ENCODE results near the gene ZCCHC24.

ZCCHC24 gene

GRCh38 chr10:79424221-79425073 lies 21.0 kb downstream of the ZCCHC24 start:
- H3K27me3 ChIP-seq (ENCODE audit: control insufficient read depth, insufficient read depth, low read length), result no peaks in the 10 kb centered on the region
- no peaks in the 10 kb centered on the region for H3K36me3 ChIP-seq (ENCODE audit: control insufficient read depth, low read depth, low read length)
- H3K27ac ChIP-seq (ENCODE audit: low read length), result no peak overlapping the region
- H3K9me3 ChIP-seq (ENCODE audit: control insufficient read depth, low read depth, low read length), result no peaks in the 10 kb centered on the region
- H3K4me3 ChIP-seq (ENCODE audit: low read length), result no peak overlapping the region
- no peak overlapping the region for H3K9ac ChIP-seq (ENCODE audit: low read length)
- H3K4me1 ChIP-seq (ENCODE audit: control insufficient read depth, low read depth, low read length), result peaks cover 3% of the 10 kb centered on the region

GRCh38 chr10:79422178-79422892 lies 23.1 kb downstream of the ZCCHC24 start:
- Histone ChIP-seq H3K4me3 (ENCODE audit: low read length) (no peak overlapping the region), H3K4me1 (ENCODE audit: control insufficient read depth, low read depth, low read length) (peaks cover 3% of the 10 kb centered on the region), H3K27ac (ENCODE audit: low read length) (no peak overlapping the region), H3K9me3 (ENCODE audit: control insufficient read depth, low read depth, low read length) (no peaks in the 10 kb centered on the region), H3K9ac (ENCODE audit: low read length) (no peak overlapping the region), H3K27me3 (ENCODE audit: control insufficient read depth, insufficient read depth, low read length) (no peaks in the 10 kb centered on the region), H3K36me3 (ENCODE audit: control insufficient read depth, low read depth, low read length) (no peaks in the 10 kb centered on the region)

GRCh38 chr10:79420974-79421688 lies 24.3 kb downstream of the ZCCHC24 start:
- H3K27me3 ChIP-seq (ENCODE audit: control insufficient read depth, insufficient read depth, low read length), result no peaks in the 10 kb centered on the region
- no peak overlapping the region for H3K9ac ChIP-seq (ENCODE audit: low read length)
- peaks cover 3% of the 10 kb centered on the region for H3K4me1 ChIP-seq (ENCODE audit: control insufficient read depth, low read depth, low read length)
- H3K36me3 ChIP-seq (ENCODE audit: control insufficient read depth, low read depth, low read length), result no peaks in the 10 kb centered on the region
- no peak overlapping the region for H3K27ac ChIP-seq (ENCODE audit: low read length)
- H3K4me3 ChIP-seq (ENCODE audit: low read length), result no peak overlapping the region
- no peaks in the 10 kb centered on the region for H3K9me3 ChIP-seq (ENCODE audit: control insufficient read depth, low read depth, low read length)

- H3K27me3 ChIP-seq (ENCODE audit: control insufficient read depth, insufficient read depth, low read length), result no peaks in the 10 kb centered on the region
- H3K4me1 ChIP-seq (ENCODE audit: control insufficient read depth, low read depth, low read length), result peaks cover 3% of the 10 kb centered on the region
- no peak overlapping the region for H3K4me3 ChIP-seq (ENCODE audit: low read length)
- H3K36me3 ChIP-seq (ENCODE audit: control insufficient read depth, low read depth, low read length), result no peaks in the 10 kb centered on the region
- no peaks in the 10 kb centered on the region for H3K9me3 ChIP-seq (ENCODE audit: control insufficient read depth, low read depth, low read length)
- no peak overlapping the region for H3K9ac ChIP-seq (ENCODE audit: low read length)
- no peak overlapping the region for H3K27ac ChIP-seq (ENCODE audit: low read length)
These were observed 26.4 kb downstream of the ZCCHC24 start for GRCh38 chr10:79418886-79419595.

DNA sequence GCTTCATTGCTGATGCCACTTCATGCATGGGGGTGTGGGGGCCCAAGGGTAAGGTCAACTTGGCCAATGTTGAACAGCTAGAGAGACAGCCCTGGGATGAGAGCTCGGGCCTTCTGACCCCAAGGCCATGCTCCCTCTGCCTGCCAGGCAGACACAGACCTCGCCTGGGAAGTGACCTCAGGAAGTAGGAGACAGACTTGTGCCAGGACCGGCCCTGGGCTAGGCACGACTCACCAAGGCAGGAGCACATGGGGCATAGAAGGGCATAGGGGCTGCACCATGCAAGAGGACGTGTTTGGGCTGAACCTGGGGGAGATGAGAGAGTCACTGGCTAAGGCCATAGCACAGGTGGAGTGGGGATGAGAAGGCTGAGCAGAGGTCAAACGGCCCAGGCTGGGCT lies 27.1 kb downstream of the ZCCHC24 start:
- H3K27me3 ChIP-seq (ENCODE audit: control insufficient read depth, insufficient read depth, low read length), result no peaks in the 10 kb centered on the region
- H3K27ac ChIP-seq (ENCODE audit: low read length), result no peak overlapping the region
- no peaks in the 10 kb centered on the region for H3K9me3 ChIP-seq (ENCODE audit: control insufficient read depth, low read depth, low read length)
- H3K4me1 ChIP-seq (ENCODE audit: control insufficient read depth, low read depth, low read length), result peaks cover 3% of the 10 kb centered on the region
- H3K36me3 ChIP-seq (ENCODE audit: control insufficient read depth, low read depth, low read length), result no peaks in the 10 kb centered on the region
- no peak overlapping the region for H3K9ac ChIP-seq (ENCODE audit: low read length)
- H3K4me3 ChIP-seq (ENCODE audit: low read length), result no peak overlapping the region

DNA sequence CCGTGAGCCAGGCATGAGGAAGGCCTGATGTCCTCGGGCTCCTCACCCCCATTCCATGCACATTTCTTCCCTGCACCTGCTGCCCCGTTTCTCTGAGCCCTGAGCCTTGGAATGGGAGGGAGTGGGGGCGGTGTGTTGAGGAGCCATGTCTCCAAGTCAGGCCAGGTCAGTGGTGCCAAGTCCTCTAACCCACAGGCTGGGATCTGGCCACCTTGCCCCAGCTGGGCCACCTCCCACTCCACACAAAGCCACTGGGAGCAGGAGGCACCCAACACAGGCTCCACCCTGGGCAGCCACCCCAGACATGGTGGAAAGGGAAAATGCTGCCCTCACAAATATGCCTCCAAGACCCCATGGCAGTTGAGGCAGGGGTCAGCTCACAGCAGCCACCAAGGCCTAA lies 27.7 kb downstream of the ZCCHC24 start:
- H3K27ac ChIP-seq (ENCODE audit: low read length), result no peak overlapping the region
- no peaks in the 10 kb centered on the region for H3K9me3 ChIP-seq (ENCODE audit: control insufficient read depth, low read depth, low read length)
- H3K4me3 ChIP-seq (ENCODE audit: low read length), result no peak overlapping the region
- H3K27me3 ChIP-seq (ENCODE audit: control insufficient read depth, insufficient read depth, low read length), result no peaks in the 10 kb centered on the region
- no peaks in the 10 kb centered on the region for H3K36me3 ChIP-seq (ENCODE audit: control insufficient read depth, low read depth, low read length)
- H3K9ac ChIP-seq (ENCODE audit: low read length), result no peak overlapping the region
- H3K4me1 ChIP-seq (ENCODE audit: control insufficient read depth, low read depth, low read length), result peaks cover 3% of the 10 kb centered on the region

DNA sequence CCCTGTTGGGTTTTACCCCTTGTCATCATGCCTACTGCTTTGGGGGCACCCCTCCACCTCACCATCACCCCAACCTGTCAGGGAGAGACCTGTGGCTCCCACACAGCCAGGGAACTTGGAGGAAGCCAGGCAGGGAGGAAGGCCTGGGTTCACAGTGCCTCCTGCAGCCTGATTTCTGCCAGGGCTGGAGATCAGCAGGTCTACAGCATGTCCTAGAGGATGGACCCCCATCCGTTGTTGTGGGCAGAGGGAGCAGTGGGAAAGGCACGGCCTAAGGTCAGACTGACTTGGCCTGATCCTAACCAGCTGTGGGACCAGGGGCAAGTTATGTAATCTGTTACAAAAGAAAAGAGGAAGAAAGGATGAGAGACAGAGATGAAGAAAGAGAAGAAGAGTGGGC lies 28.2 kb downstream of the ZCCHC24 start:
- no peaks in the 10 kb centered on the region for H3K27me3 ChIP-seq (ENCODE audit: control insufficient read depth, insufficient read depth, low read length)
- H3K27ac ChIP-seq (ENCODE audit: low read length), result no peak overlapping the region
- peaks cover 3% of the 10 kb centered on the region for H3K4me1 ChIP-seq (ENCODE audit: control insufficient read depth, low read depth, low read length)
- no peaks in the 10 kb centered on the region for H3K9me3 ChIP-seq (ENCODE audit: control insufficient read depth, low read depth, low read length)
- no peak overlapping the region for H3K9ac ChIP-seq (ENCODE audit: low read length)
- no peak overlapping the region for H3K4me3 ChIP-seq (ENCODE audit: low read length)
- H3K36me3 ChIP-seq (ENCODE audit: control insufficient read depth, low read depth, low read length), result no peaks in the 10 kb centered on the region

- Histone ChIP-seq H3K9me3 (ENCODE audit: control insufficient read depth, low read depth, low read length) (no peaks in the 10 kb centered on the region), H3K27me3 (ENCODE audit: control insufficient read depth, insufficient read depth, low read length) (no peaks in the 10 kb centered on the region), H3K27ac (ENCODE audit: low read length) (no peak overlapping the region), H3K4me3 (ENCODE audit: low read length) (no peak overlapping the region), H3K4me1 (ENCODE audit: control insufficient read depth, low read depth, low read length) (peaks cover 3% of the 10 kb centered on the region), H3K9ac (ENCODE audit: low read length) (no peak overlapping the region), H3K36me3 (ENCODE audit: control insufficient read depth, low read depth, low read length) (no peaks in the 10 kb centered on the region)
These were observed 28.7 kb downstream of the ZCCHC24 start for GRCh38 chr10:79416578-79417255.

DNA sequence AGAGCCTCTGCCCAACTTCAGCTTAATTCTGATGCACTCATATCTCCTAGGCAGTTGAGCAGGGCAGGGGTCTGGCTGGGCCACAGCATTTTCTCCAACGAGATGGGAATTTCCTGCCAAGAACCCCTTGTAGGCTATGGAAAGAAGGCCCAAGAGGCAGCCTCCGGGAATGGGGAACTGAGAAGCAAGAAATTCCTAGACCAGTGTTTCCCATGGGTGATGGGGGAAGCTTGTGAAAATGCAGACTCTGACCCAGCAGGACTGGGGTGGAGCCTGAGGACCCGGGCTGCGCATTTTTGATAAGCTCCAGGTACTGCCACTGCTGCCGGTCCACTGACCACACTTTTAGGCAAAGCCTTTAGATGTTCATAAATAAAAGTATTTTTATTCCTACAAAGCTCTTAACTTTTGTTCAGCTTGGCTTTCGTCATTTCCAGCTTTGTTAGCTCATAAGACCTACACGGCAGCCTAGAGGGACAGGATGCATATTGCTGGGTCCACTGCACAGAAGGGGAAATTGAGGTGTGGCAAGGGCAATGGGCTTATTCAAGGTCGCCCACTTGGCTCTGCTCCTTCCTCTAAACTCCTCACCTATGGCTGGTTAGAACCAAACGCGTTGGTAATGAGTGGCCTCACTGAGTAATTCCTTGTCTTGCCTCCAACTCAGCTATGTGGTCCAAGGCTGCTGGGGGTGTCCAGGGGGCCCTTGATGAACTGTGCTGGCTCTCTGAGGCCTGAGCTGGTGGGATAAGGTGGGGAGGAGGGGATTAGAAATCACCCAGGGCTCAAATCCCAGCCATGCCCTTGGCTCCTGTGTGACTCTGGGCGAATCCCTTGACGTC lies 29.5 kb downstream of the ZCCHC24 start:
- no peak overlapping the region for H3K27ac ChIP-seq (ENCODE audit: low read length)
- no peaks in the 10 kb centered on the region for H3K36me3 ChIP-seq (ENCODE audit: control insufficient read depth, low read depth, low read length)
- no peaks in the 10 kb centered on the region for H3K27me3 ChIP-seq (ENCODE audit: control insufficient read depth, insufficient read depth, low read length)
- no peaks in the 10 kb centered on the region for H3K9me3 ChIP-seq (ENCODE audit: control insufficient read depth, low read depth, low read length)
- peaks cover 3% of the 10 kb centered on the region for H3K4me1 ChIP-seq (ENCODE audit: control insufficient read depth, low read depth, low read length)
- no peak overlapping the region for H3K9ac ChIP-seq (ENCODE audit: low read length)
- H3K4me3 ChIP-seq (ENCODE audit: low read length), result no peak overlapping the region

DNA sequence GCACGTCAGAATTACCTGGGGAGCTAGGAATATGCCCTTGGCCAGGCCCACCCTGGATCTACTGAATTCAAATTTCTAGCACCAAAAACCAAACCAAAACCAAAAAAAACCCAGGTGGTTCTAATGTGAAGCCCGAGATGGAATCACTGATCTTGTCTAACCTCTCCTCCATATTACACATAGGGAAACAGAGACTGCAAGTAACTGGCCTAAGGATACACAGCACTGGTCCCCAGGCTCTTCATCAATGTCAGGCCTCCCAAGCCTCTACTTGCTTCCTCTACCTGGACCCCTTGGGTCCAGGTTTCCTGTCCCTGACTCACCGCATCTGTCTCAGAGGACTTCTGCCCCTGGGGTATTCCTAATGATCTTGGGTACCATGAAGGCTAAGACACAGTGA lies 30.7 kb downstream of the ZCCHC24 start:
- Histone ChIP-seq H3K4me3 (ENCODE audit: low read length) (no peak overlapping the region), H3K4me1 (ENCODE audit: control insufficient read depth, low read depth, low read length) (peaks cover 3% of the 10 kb centered on the region), H3K9me3 (ENCODE audit: control insufficient read depth, low read depth, low read length) (no peaks in the 10 kb centered on the region), H3K9ac (ENCODE audit: low read length) (no peak overlapping the region), H3K27ac (ENCODE audit: low read length) (no peak overlapping the region), H3K27me3 (ENCODE audit: control insufficient read depth, insufficient read depth, low read length) (no peaks in the 10 kb centered on the region), H3K36me3 (ENCODE audit: control insufficient read depth, low read depth, low read length) (no peaks in the 10 kb centered on the region)

Measured in iPS-18a (cell line).